PC-9 (cell line): ENCODE measurements around the gene LPCAT1.

Source experiments
- EZH2 ChIP-seq: fragments of 200-600 bp; sonication (generic); IDR thresholded peaks from 2 replicates; pipeline ENCODE4 v1.8.0; 2017; ENCODE audit warnings: antibody characterized with exemption, low read depth
- TF ChIP-seq, protein P1 (sequence below): fragments of 200-600 bp; sonication (generic); conservative IDR thresholded peaks from 2 replicates; pipeline ENCODE4 v1.6.1; 2017; ENCODE audit warnings: mixed run types, antibody characterized with exemption, mild to moderate bottlenecking, moderate library complexity

DNA sequence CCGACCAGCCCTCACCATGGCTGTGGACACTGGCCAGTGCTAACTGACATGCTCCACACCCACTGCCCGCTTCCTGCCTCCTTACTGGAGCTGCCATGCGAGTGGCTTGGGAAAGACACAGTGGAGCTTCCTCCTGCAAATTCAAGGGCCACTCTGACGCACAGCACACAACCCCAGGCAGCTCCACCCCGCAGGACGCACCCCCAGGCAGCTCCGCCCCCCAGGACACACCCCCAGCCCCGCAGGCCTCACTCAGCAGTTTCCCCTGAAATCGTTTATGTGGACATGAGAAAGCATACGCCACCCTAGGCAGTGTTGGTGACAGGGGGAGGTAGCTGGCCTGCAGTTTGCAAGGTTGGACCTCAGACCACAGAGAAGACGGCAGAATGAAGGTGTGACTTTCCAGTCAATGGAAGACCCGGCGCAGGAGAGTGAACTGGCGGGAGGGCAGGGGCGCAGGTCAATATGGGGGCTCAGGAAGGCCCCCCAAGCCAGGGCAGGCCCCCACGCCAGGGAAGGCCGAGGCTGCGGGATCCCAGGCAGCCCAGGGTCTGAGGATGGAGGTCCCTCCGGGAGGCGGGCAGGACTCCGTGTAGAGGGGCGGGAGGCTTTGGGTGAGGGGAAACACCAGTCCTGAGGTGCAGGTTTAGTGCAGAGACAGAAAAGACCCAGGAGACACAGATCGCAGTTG, 21.6 kb downstream of the LPCAT1 start:
- TF ChIP-seq, protein P1, sequence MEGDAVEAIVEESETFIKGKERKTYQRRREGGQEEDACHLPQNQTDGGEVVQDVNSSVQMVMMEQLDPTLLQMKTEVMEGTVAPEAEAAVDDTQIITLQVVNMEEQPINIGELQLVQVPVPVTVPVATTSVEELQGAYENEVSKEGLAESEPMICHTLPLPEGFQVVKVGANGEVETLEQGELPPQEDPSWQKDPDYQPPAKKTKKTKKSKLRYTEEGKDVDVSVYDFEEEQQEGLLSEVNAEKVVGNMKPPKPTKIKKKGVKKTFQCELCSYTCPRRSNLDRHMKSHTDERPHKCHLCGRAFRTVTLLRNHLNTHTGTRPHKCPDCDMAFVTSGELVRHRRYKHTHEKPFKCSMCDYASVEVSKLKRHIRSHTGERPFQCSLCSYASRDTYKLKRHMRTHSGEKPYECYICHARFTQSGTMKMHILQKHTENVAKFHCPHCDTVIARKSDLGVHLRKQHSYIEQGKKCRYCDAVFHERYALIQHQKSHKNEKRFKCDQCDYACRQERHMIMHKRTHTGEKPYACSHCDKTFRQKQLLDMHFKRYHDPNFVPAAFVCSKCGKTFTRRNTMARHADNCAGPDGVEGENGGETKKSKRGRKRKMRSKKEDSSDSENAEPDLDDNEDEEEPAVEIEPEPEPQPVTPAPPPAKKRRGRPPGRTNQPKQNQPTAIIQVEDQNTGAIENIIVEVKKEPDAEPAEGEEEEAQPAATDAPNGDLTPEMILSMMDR = no peak
- TF ChIP-seq EZH2 = no peak
